HL-60 (cell line): ENCODE measurements around the gene SMIM21.

Source experiments
- GABPA ChIP-seq: IDR thresholded peaks from 2 replicates; pipeline ENCODE4 v1.6.1; 2012; ENCODE audit warnings: low read depth
- TF ChIP-seq, protein P1 (sequence below): IDR thresholded peaks from one replicate; pipeline ENCODE4 v1.5.1; 2011; ENCODE audit warnings: low read length, control low read depth, inconsistent platforms; ENCODE audit not compliant: insufficient read depth

DNA sequence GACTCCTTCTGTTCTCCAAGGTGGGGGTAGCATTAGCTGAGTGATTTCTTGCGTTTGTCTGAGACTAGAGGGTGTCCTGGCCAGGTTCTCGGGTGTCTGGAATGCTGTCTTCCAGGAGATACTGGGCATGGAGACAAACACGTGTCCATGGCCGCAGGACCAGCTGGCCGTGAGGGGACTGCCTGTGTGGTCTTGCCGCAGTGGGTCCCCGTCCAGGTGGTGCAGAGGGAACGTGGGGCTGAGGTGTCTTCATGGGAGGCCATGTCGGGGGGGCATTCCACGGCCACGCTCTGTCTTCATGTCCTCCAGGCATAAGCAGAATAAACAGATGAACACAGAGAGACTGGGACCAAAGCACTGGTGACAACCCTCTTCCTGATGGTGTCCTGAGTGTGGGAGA is 66.6 kb downstream of the SMIM21 start:
- TF ChIP-seq, protein P1, sequence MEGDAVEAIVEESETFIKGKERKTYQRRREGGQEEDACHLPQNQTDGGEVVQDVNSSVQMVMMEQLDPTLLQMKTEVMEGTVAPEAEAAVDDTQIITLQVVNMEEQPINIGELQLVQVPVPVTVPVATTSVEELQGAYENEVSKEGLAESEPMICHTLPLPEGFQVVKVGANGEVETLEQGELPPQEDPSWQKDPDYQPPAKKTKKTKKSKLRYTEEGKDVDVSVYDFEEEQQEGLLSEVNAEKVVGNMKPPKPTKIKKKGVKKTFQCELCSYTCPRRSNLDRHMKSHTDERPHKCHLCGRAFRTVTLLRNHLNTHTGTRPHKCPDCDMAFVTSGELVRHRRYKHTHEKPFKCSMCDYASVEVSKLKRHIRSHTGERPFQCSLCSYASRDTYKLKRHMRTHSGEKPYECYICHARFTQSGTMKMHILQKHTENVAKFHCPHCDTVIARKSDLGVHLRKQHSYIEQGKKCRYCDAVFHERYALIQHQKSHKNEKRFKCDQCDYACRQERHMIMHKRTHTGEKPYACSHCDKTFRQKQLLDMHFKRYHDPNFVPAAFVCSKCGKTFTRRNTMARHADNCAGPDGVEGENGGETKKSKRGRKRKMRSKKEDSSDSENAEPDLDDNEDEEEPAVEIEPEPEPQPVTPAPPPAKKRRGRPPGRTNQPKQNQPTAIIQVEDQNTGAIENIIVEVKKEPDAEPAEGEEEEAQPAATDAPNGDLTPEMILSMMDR = no peak
- TF ChIP-seq GABPA = no peak
